ENCODE results near the gene HTT.

HTT gene

GRCh38 chr4:3065551-3065950 is 8.9 kb upstream of the HTT start:
- DNase-seq (ENCODE audit: low read depth): no peak
- TF ChIP-seq CTCF (conservative IDR thresholded peaks at IDR 0.05; ENCODE audit: low read depth, low read length): no peak
- H3K4me3 ChIP-seq (ENCODE audit: low read length): no peak overlapping the region

- TF ChIP-seq CTCF (conservative IDR thresholded peaks at IDR 0.05; ENCODE audit: low read depth, low read length): no peak
- DNase-seq (ENCODE audit: low read depth): no peak
- no peak overlapping the region for H3K4me3 ChIP-seq (ENCODE audit: low read length)
Observed at GRCh38 chr4:3066836-3067400, 7.6 kb upstream of the HTT start.

- no peak for DNase-seq (ENCODE audit: low read depth)
- H3K4me3 ChIP-seq (ENCODE audit: low read length): no peak overlapping the region
- no peak for TF ChIP-seq CTCF (conservative IDR thresholded peaks at IDR 0.05; ENCODE audit: low read depth, low read length)
Observed at GRCh38 chr4:3067473-3068001, 6.9 kb upstream of the HTT start.

GRCh38 chr4:3069661-3070199 is 4.8 kb upstream of the HTT start:
- DNase-seq (ENCODE audit: low read depth): no peak
- no peak overlapping the region for H3K4me3 ChIP-seq (ENCODE audit: low read length)
- TF ChIP-seq CTCF (conservative IDR thresholded peaks at IDR 0.05; ENCODE audit: low read depth, low read length): no peak

GRCh38 chr4:3070709-3071500 is 3.6 kb upstream of the HTT start:
- DNase-seq (ENCODE audit: low read depth): no peak
- TF ChIP-seq CTCF (conservative IDR thresholded peaks at IDR 0.05; ENCODE audit: low read depth, low read length): no peak
- no peak overlapping the region for H3K4me3 ChIP-seq (ENCODE audit: low read length)

GRCh38 chr4:3071811-3072210 is 2.7 kb upstream of the HTT start:
- TF ChIP-seq CTCF (conservative IDR thresholded peaks at IDR 0.05; ENCODE audit: low read depth, low read length): no peak
- no peak for DNase-seq (ENCODE audit: low read depth)
- H3K4me3 ChIP-seq (ENCODE audit: low read length): no peak overlapping the region
